Neural progenitor cell (in vitro differentiated cells): ENCODE measurements around the gene SLC18B1. TPM values are rescaled to one million over a fixed set of nuclear protein-coding genes. Genes with fewer than 3 reads are reported as not detected.

Experiments used
- DNase-seq: peaks from one replicate; pipeline ENCODE4 v3.0.0-alpha.2; 2016; ENCODE audit warnings: low spot score
- H2AFZ ChIP-seq: fragments of 200-600 bp; sonication (generic); replicated peaks from 2 replicates; pipeline ENCODE4 v1.6.1; 2016; ENCODE audit warnings: antibody characterized with exemption
- H3F3A ChIP-seq: fragments of 200-600 bp; sonication (generic); 2 replicates; pipeline ENCODE4 v1.6.1; 2016; ENCODE audit warnings: antibody characterized with exemption, low read depth
- H3K27ac ChIP-seq: fragments of 200-600 bp; sonication (generic); 2 replicates; pipeline ENCODE4 v1.5.1; 2016; ENCODE audit warnings: mild to moderate bottlenecking
- H3K27me3 ChIP-seq: fragments of 200-600 bp; sonication (generic); 2 replicates; pipeline ENCODE4 v1.6.1; 2016; ENCODE audit warnings: mild to moderate bottlenecking, moderate library complexity
- H3K36me3 ChIP-seq: fragments of 200-600 bp; sonication (generic); 2 replicates; pipeline ENCODE4 v1.5.1; 2016
- H3K4me1 ChIP-seq: fragments of 200-600 bp; sonication (generic); 2 replicates; pipeline ENCODE4 v1.6.1; 2016; ENCODE audit warnings: mixed run types
- H3K4me2 ChIP-seq: fragments of 200-600 bp; sonication (generic); 2 replicates; pipeline ENCODE4 v1.6.1; 2016
- H3K4me3 ChIP-seq: fragments of 200-600 bp; sonication (generic); 2 replicates; pipeline ENCODE4 v1.5.1; 2016
- H3K79me2 ChIP-seq: fragments of 200-600 bp; sonication (generic); 2 replicates; pipeline ENCODE4 v1.6.1; 2016; ENCODE audit warnings: low read depth
- H3K9ac ChIP-seq: fragments of 200-600 bp; sonication (generic); 2 replicates; pipeline ENCODE4 v1.6.1; 2016
- H3K9me3 ChIP-seq: fragments of 200-600 bp; sonication (generic); 2 replicates; pipeline ENCODE4 v1.5.1; 2016; ENCODE audit warnings: low read depth
- H4K20me1 ChIP-seq: fragments of 200-600 bp; sonication (generic); 2 replicates; pipeline ENCODE4 v1.6.1; 2016; ENCODE audit warnings: low read depth
- H3K27ac Mint-ChIP-seq: 3 replicates; pipeline ENCODE4 v1.8.0; 2021; ENCODE audit warnings: mixed read lengths
- H3K27me3 Mint-ChIP-seq: 2 replicates; pipeline ENCODE4 v1.8.0; 2022; ENCODE audit warnings: low read depth, mild to moderate bottlenecking, inconsistent platforms, moderate library complexity, mixed read lengths; ENCODE audit not compliant: insufficient read depth
- H3K36me3 Mint-ChIP-seq: 3 replicates; pipeline ENCODE4 v1.8.0; 2021; ENCODE audit warnings: mixed read lengths
- H3K4me1 Mint-ChIP-seq: 3 replicates; pipeline ENCODE4 v1.8.0; 2021; ENCODE audit warnings: mixed read lengths
- H3K4me3 Mint-ChIP-seq: 3 replicates; pipeline ENCODE4 v1.8.0; 2021; ENCODE audit warnings: mild to moderate bottlenecking, moderate library complexity, mixed read lengths
- H3K9me3 Mint-ChIP-seq: 3 replicates; pipeline ENCODE4 v1.8.0; 2020; ENCODE audit warnings: mixed read lengths
- CTCF ChIP-seq: fragments of 200-600 bp; sonication (generic); IDR thresholded peaks from 2 replicates; pipeline ENCODE4 v1.5.1; 2017; ENCODE audit warnings: antibody characterized with exemption, mild to moderate bottlenecking
- EZH2 ChIP-seq: fragments of 200-600 bp; sonication (generic); IDR thresholded peaks from 2 replicates; pipeline ENCODE4 v1.6.1; 2017; ENCODE audit warnings: antibody characterized with exemption, mild to moderate bottlenecking, moderate library complexity
- EZH2phosphoT487 ChIP-seq: fragments of 200-600 bp; sonication (generic); IDR thresholded peaks from 2 replicates; pipeline ENCODE4 v1.6.1; 2017; ENCODE audit warnings: antibody characterized with exemption
- total RNA-seq: library from RNA; depleted of rRNA; stranded (reverse); fragments of >200 nt; gene quantifications from 2 replicates; pipeline ENCODE4 v1.2.3, GENCODE V29; 2015; ENCODE audit warnings: low replicate concordance

SLC18B1 gene
- total RNA-seq, 1 donor from 2014 or later: 4.2 TPM

DNA sequence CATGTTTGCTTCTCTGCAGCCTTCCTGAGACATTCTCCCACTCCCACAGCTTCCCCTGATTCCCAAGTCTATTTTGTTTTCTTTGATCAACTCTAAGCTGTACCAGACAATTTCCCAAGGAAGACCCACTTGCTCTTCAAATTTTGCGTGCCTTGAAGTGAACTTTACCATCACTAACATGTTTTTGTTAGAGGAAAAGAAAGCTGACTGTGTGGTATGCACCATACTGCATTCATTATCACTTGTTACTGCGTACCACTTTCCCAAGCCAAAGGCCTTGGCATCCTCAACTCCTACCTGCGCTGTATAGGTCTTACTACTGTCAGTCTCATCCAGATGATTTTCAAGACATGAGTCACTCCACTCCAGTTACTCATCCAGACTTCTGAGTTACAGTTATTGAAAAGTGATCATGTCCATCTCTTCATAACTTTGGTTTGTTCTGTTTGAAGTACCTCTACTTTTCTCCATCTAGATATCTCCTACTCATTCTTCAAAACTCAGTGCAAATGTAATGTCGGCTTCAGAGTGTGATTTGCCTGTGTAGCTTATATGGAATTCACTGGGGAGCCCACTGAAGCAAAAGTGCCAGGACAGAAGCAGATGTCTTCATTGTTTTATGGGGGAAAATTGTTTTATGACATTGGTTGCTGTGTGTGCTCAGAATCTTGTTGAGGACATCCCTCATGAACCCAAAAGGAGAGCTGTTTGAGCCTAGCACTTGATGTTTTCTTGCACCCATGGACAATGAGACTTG, 21.1 kb upstream of the SLC18B1 start:
- H3K9ac ChIP-seq: no peak overlapping the region
- H3K4me3 Mint-ChIP-seq: no peak overlapping the region
- H3K9me3 ChIP-seq: no peaks in the 10 kb centered on the region
- peaks cover 17% of the 10 kb centered on the region for H3K4me1 Mint-ChIP-seq
- peaks cover 13% of the 10 kb centered on the region for H3K4me1 ChIP-seq
- no peak for TF ChIP-seq EZH2phosphoT487
- DNase-seq: no peak
- peaks cover 4% of the 10 kb centered on the region for H3K27me3 Mint-ChIP-seq
- no peak overlapping the region for H3K4me3 ChIP-seq
- no peak overlapping the region for H3K4me2 ChIP-seq
- peaks cover 59% of the 10 kb centered on the region for H3F3A ChIP-seq
- H3K36me3 ChIP-seq: peaks cover 13% of the 10 kb centered on the region
- H3K79me2 ChIP-seq: peaks cover 35% of the 10 kb centered on the region
- no peaks in the 10 kb centered on the region for H3K9me3 Mint-ChIP-seq
- peaks cover 36% of the 10 kb centered on the region for H3K36me3 Mint-ChIP-seq
- H2AFZ ChIP-seq: no peak overlapping the region
- H3K27ac ChIP-seq: peak overlapping the region; percentile 8
- no peaks in the 10 kb centered on the region for H3K27me3 ChIP-seq
- peaks cover 39% of the 10 kb centered on the region for H4K20me1 ChIP-seq
- H3K27ac Mint-ChIP-seq: no peak overlapping the region

GRCh38 chr6:132818404-132819359, 20.2 kb upstream of the SLC18B1 start:
- H3K9ac ChIP-seq: no peak overlapping the region
- peaks cover 13% of the 10 kb centered on the region for H3K4me1 ChIP-seq
- Mint-ChIP-seq H3K36me3 (peaks cover 36% of the 10 kb centered on the region), H3K4me1 (peaks cover 20% of the 10 kb centered on the region), H3K9me3 (no peaks in the 10 kb centered on the region), H3K27ac (no peak overlapping the region), H3K27me3 (peaks cover 5% of the 10 kb centered on the region), H3K4me3 (no peak overlapping the region)
- no peak overlapping the region for H3K4me3 ChIP-seq
- H3K4me2 ChIP-seq: no peak overlapping the region
- peak overlapping the region; percentile 27 for H3K27ac ChIP-seq
- TF ChIP-seq CTCF (no peak), EZH2 (no peak), EZH2phosphoT487 (no peak)
- peaks cover 40% of the 10 kb centered on the region for H4K20me1 ChIP-seq
- H3K9me3 ChIP-seq: no peaks in the 10 kb centered on the region
- peaks cover 38% of the 10 kb centered on the region for H3K79me2 ChIP-seq
- H3F3A ChIP-seq: peaks cover 59% of the 10 kb centered on the region
- H3K27me3 ChIP-seq: no peaks in the 10 kb centered on the region
- H3K36me3 ChIP-seq: peaks cover 13% of the 10 kb centered on the region
- DNase-seq: no peak
- H2AFZ ChIP-seq: no peak overlapping the region

DNA sequence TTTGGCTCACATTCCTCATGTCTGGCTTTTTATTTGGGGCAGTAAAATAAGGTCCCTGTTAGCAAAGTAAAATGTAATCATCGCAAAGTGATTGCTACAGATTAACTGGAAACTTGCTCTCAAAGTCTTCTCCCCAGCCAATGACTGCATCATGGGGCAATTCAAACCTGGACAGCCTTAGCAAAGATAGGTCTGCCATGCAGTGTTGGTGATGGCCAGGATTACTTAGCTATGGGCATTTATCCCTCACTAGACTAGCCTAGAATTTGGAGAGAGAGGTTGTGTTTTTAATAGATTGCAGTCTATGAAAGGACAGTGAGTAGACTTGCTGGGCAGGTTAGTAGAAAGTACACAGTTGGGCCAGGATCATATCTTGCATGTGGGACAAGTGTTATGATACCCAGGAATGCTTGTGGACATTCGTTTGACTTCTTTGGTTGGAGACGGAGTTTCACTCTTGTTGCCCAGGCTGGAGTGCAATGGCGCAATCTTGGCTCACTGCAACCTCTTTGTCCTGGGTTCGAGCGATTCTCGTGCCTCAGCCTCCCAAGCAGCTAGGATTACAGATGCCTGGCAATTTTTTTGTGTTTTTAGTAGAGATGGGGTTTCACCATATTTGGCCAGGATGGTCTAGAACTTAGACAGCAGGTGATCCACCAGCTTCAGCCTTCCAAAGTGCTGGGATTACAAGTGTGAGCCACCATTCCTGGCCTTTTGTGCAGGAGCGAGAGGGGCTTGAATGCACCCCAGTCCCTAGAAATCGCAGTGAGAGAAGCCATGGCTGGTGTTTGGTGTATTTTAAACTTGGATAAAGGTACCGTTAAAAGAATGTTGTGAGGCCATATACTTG, 19.3 kb upstream of the SLC18B1 start:
- TF ChIP-seq EZH2: no peak
- TF ChIP-seq CTCF: no peak
- no peak for TF ChIP-seq EZH2phosphoT487
- no peaks in the 10 kb centered on the region for H3K9me3 ChIP-seq
- peaks cover 40% of the 10 kb centered on the region for H4K20me1 ChIP-seq
- H2AFZ ChIP-seq: no peak overlapping the region
- H3K27ac ChIP-seq: no peak overlapping the region
- peaks cover 5% of the 10 kb centered on the region for H3K27me3 Mint-ChIP-seq
- peaks cover 38% of the 10 kb centered on the region for H3K79me2 ChIP-seq
- H3K4me1 Mint-ChIP-seq: peaks cover 28% of the 10 kb centered on the region
- H3K4me3 ChIP-seq: no peak overlapping the region
- H3K36me3 ChIP-seq: peaks cover 13% of the 10 kb centered on the region
- H3K9ac ChIP-seq: no peak overlapping the region
- no peak for DNase-seq
- H3K27ac Mint-ChIP-seq: no peak overlapping the region
- no peaks in the 10 kb centered on the region for H3K27me3 ChIP-seq
- peaks cover 14% of the 10 kb centered on the region for H3K4me1 ChIP-seq
- no peak overlapping the region for H3K4me2 ChIP-seq
- H3K4me3 Mint-ChIP-seq: no peak overlapping the region
- H3K36me3 Mint-ChIP-seq: peaks cover 36% of the 10 kb centered on the region
- no peaks in the 10 kb centered on the region for H3K9me3 Mint-ChIP-seq
- peaks cover 64% of the 10 kb centered on the region for H3F3A ChIP-seq
